Cardiac muscle cell (in vitro differentiated cells and primary cell): ENCODE data around the gene LSG1. TPM values are rescaled to one million over a fixed set of nuclear protein-coding genes. Genes with fewer than 3 reads are reported as not detected.

Source experiments
- DNase-seq, 2 donors: peaks; one replicate each; pipeline versions ENCODE4 v3.0.0 to v3.0.0-alpha.2; 2010 to 2017; ENCODE audit warnings: low read depth in 1 of 2, low spot score in 1 of 2
- H3K27ac ChIP-seq: fragments of 200-600 bp; sonication (generic); 2 replicates; pipeline ENCODE4 v1.5.1; 2016
- H3K27me3 ChIP-seq: fragments of 200-600 bp; sonication (generic); 2 replicates; pipeline ENCODE4 v1.6.0; 2016; ENCODE audit warnings: control low read depth
- H3K36me3 ChIP-seq: fragments of 200-600 bp; sonication (generic); 2 replicates; pipeline ENCODE4 v1.5.1; 2016; ENCODE audit warnings: control low read depth
- H3K4me1 ChIP-seq: fragments of 200-600 bp; sonication (generic); 2 replicates; pipeline ENCODE4 v1.8.1; 2017; ENCODE audit warnings: low read depth, mild to moderate bottlenecking, mixed run types
- H3K4me3 ChIP-seq: fragments of 200-600 bp; sonication (generic); 2 replicates; pipeline ENCODE4 v1.5.1; 2016; ENCODE audit warnings: mild to moderate bottlenecking
- H3K9me3 ChIP-seq: fragments of 200-600 bp; sonication (generic); 2 replicates; pipeline ENCODE4 v1.5.1; 2017; ENCODE audit warnings: low read depth, mild to moderate bottlenecking, control low read depth
- CTCF ChIP-seq: IDR thresholded peaks from 2 replicates; pipeline ENCODE4 v1.5.1; 2012; ENCODE audit warnings: low read depth, mild to moderate bottlenecking, low read length
- polyA plus RNA-seq: library from polyadenylated mRNA; unstranded; fragments of >200 nt; fragmentation: Nextera tagmentation; extraction: Ambion mirVana; gene quantifications from 2 replicates; pipeline ENCODE4 v1.2.1, GENCODE V29; 2016
- total RNA-seq: library from RNA; depleted of rRNA; stranded (reverse); fragments of >200 nt; gene quantifications from 2 replicates; pipeline ENCODE4 v1.2.3, GENCODE V29; 2016

LSG1 gene
- total and polyA plus RNA-seq, 2 experiments from 2014 or later, result 15.7 to 20.3 TPM

DNA sequence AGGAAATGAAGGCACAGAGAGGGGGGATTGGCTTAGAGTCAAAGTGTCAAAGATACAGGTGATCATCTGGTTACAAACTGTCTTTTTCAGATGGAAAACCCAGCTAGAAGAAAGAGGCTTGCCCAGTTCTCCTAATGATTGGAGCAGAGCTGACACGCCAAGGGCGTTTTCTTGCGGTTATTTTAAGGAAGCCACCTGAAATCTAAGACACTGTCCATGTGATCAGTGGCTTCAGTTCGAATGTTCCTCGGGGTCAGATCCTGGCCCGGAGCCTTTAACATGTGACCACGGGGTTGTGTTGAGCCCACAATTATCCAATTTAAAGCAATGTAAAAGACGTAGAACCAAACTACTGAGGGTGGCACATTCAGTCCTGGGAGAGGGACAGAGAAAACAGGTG lies 33.2 kb upstream of the LSG1 start:
- H3K27ac ChIP-seq, result no peak overlapping the region
- H3K4me1 ChIP-seq, result no peaks in the 10 kb centered on the region
- no peaks in the 10 kb centered on the region for H3K27me3 ChIP-seq
- TF ChIP-seq CTCF, result no peak
- DNase-seq, result no peak
- no peaks in the 10 kb centered on the region for H3K36me3 ChIP-seq
- no peaks in the 10 kb centered on the region for H3K9me3 ChIP-seq
- no peak overlapping the region for H3K4me3 ChIP-seq

DNA sequence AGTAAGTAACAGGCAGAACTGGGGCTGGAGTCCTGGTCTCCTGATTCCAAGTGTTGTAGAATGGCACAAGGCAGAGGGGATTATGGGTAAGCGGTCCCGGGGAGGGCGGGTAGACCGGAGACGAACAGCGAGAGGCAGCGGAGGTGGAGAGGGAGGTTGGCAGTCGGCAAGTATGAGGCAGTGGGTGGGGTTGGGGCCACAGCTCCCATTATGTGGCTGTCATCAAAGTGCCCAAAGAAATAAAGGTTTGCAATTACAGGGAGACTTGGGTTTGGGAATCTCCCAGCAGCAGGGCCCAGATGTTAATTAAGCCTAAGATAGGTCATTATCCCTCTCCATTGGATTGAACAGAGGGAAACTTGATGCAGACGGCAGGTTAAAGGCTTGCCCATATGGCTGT lies 30.6 kb upstream of the LSG1 start:
- TF ChIP-seq CTCF, result no peak
- H3K4me3 ChIP-seq, result no peak overlapping the region
- no peaks in the 10 kb centered on the region for H3K9me3 ChIP-seq

GRCh38 chr3:194696702-194697101 lies 24.7 kb upstream of the LSG1 start:
- TF ChIP-seq CTCF, result no peak
- H3K4me1 ChIP-seq, result no peaks in the 10 kb centered on the region

More for the DNA sequence above, 30.6 kb upstream of the LSG1 start:
- H3K4me1 ChIP-seq, result no peaks in the 10 kb centered on the region
- H3K36me3 ChIP-seq, result no peaks in the 10 kb centered on the region
- no peak for DNase-seq
- H3K27me3 ChIP-seq, result no peaks in the 10 kb centered on the region
- H3K27ac ChIP-seq, result no peak overlapping the region

GRCh38 chr3:194691481-194692283 lies 19.7 kb upstream of the LSG1 start:
- DNase-seq, result no peak
- no peak overlapping the region for H3K27ac ChIP-seq

More at GRCh38 chr3:194696702-194697101, 24.7 kb upstream of the LSG1 start:
- DNase-seq, result no peak
- no peak overlapping the region for H3K4me3 ChIP-seq
- no peak overlapping the region for H3K27ac ChIP-seq
- H3K9me3 ChIP-seq, result no peaks in the 10 kb centered on the region
- no peaks in the 10 kb centered on the region for H3K27me3 ChIP-seq
- H3K36me3 ChIP-seq, result no peaks in the 10 kb centered on the region

More at GRCh38 chr3:194691481-194692283, 19.7 kb upstream of the LSG1 start:
- no peaks in the 10 kb centered on the region for H3K36me3 ChIP-seq
- peaks cover 14% of the 10 kb centered on the region for H3K4me1 ChIP-seq
- TF ChIP-seq CTCF, result no peak
- no peaks in the 10 kb centered on the region for H3K27me3 ChIP-seq
- no peak overlapping the region for H3K4me3 ChIP-seq
- no peaks in the 10 kb centered on the region for H3K9me3 ChIP-seq
